Astrocyte (in vitro differentiated cells and primary cell): Measurements from ENCODE around the gene OR3A2.

Experiments used
- EZH2 ChIP-seq: IDR thresholded peaks from 2 replicates; pipeline ENCODE4 v1.6.1; 2012; ENCODE audit warnings: mild to moderate bottlenecking, low read length, inconsistent platforms; ENCODE audit not compliant: insufficient read depth
- TF ChIP-seq, protein P1 (sequence below): IDR thresholded peaks from 2 replicates; pipeline ENCODE4 v1.5.1; 2011; ENCODE audit warnings: low read depth, mild to moderate bottlenecking, inconsistent platforms, low read length, moderate library complexity; ENCODE audit not compliant: insufficient read depth

DNA sequence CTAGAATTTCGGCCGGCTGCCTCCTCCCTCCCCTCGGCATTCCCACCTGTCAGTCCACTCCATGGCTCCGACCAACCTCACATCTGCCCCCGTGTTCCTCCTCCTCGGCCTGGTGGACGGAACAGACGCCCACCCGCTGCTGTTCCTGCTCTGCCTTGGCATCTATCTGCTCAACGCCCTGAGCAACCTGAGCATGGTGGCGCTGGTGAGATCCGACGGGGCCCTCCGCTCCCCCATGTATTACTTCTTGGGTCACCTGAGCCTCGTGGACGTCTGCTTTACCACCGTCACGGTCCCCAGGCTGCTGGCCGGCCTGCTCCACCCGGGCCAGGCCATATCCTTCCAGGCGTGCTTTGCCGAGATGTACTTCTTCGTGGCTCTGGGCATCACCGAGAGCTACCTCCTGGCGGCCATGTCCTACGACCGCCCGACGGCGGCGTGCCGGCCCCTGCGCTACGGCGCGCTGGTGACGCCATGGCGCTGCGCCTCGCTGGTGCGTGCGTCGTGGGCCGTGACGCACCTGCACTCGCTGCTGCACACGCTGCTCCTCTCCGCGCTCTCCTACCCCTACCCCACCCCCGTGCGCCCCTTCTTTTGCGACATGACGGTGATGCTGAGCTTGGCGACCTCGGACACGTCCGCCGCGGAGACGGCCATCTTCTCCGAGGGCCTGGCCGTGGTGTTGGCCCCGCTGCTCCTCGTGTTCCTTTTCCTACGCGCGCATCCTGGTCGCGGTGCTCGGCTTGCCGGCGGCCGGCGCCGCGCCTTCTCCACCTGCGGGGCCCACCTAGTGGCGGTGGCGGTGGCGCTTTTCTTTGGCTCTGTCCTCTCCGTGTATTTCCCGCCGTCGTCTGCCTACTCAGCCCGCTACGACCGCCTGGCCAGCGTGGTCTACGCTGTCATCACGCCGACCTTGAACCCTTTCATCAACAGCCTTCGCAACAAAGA lies at the start of gene OR3A2:
- TF ChIP-seq, protein P1, sequence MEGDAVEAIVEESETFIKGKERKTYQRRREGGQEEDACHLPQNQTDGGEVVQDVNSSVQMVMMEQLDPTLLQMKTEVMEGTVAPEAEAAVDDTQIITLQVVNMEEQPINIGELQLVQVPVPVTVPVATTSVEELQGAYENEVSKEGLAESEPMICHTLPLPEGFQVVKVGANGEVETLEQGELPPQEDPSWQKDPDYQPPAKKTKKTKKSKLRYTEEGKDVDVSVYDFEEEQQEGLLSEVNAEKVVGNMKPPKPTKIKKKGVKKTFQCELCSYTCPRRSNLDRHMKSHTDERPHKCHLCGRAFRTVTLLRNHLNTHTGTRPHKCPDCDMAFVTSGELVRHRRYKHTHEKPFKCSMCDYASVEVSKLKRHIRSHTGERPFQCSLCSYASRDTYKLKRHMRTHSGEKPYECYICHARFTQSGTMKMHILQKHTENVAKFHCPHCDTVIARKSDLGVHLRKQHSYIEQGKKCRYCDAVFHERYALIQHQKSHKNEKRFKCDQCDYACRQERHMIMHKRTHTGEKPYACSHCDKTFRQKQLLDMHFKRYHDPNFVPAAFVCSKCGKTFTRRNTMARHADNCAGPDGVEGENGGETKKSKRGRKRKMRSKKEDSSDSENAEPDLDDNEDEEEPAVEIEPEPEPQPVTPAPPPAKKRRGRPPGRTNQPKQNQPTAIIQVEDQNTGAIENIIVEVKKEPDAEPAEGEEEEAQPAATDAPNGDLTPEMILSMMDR: no peak
- TF ChIP-seq EZH2: no peak
